ENCODE data around the gene ALOX5. TPM values are rescaled to one million over a fixed set of nuclear protein-coding genes. Genes with fewer than 3 reads are reported as not detected.
"Not testable (repeated sequence)": the region's sequence is repeated elsewhere in the genome, so short reads cannot be mapped to it uniquely, and the experiment has no call there.

Gene ALOX5
- not detected in 2 replicates for total RNA-seq (2014; rRNA removed; shearing (Covaris generic))
- not detected in 2 replicates for polyA plus RNA-seq (2014; cell fraction: nucleus; rRNA removed)

DNA sequence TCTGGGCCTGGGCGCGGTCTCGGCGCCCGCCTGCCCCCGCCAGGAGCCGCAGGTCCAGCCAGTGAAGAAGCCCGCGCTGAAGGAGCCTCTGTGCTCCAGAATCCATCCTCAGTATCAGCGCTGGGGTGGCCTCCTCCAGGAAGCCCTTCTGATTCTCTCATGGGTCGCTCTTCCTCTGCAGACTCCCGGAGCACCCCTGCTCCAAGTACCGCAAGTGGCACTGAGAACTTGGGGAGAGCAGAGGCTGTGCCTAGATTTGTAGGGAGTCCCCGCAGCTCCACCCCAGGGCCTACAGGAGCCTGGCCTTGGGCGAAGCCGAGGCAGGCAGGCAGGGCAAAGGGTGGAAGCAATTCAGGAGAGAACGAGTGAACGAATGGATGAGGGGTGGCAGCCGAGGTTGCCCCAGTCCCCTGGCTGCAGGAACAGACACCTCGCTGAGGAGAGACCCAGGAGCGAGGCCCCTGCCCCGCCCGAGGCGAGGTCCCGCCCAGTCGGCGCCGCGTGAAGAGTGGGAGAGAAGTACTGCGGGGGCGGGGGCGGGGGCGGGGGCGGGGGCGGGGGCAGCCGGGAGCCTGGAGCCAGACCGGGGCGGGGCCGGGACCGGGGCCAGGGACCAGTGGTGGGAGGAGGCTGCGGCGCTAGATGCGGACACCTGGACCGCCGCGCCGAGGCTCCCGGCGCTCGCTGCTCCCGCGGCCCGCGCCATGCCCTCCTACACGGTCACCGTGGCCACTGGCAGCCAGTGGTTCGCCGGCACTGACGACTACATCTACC is at the start of gene ALOX5:
Gene ALOX5, plus strand, starts transcription at position 641 of the 774 bp plus-strand sequence. Its CDS starts 64 bp downstream, at position 705.
- no peak for DNase-seq (ENCODE audit: extremely low read depth, low read depth)

DNA sequence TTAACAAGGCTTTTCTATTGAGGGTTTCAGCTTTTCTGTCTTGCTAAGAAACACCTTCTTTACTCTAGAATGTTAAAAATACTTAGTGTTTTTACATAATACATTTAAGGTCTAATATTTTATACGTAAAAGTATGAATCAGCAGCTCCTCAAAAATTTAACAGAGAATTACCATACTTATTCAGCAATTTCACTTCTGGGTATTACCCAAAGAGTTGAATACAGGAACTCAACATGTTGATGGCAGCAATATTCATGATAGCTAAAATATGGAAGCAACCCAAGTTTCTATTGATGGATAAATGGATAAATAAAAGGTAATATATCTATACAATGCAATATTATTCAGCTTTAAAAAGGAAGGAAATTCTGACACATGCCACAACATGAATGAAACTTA is 48.9 kb upstream of the ALOX5 start:
- DNase-seq (ENCODE audit: extremely low read depth, low read depth) = no peak

- not testable (repeated sequence) for DNase-seq (ENCODE audit: extremely low read depth, low read depth)
Observed at GRCh38 chr10:45326864-45327263, 47.2 kb upstream of the ALOX5 start.

GRCh38 chr10:45331824-45332223 is 42.2 kb upstream of the ALOX5 start:
- DNase-seq (ENCODE audit: extremely low read depth, low read depth) = not testable (repeated sequence)

DNA sequence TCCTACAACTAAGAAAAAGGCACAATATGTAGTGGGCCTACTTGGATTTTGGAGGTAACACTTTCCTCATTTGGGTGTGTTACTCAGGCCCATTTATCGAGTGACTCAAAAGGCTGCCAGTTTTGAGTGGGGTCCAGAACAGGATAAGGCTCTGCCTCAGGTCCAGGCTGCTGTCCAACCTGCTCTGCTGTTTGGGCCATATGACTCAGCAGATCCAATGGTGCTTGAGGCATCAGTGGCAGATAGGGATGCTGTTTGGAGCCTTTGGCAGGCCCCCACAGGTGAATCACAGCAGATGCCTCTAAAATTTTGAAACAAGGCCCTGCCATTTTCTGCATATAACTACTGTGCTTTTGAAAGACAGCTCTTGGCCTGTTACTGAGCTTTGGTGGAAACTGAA is 34.1 kb upstream of the ALOX5 start:
- no peak for DNase-seq (ENCODE audit: extremely low read depth, low read depth)

DNA sequence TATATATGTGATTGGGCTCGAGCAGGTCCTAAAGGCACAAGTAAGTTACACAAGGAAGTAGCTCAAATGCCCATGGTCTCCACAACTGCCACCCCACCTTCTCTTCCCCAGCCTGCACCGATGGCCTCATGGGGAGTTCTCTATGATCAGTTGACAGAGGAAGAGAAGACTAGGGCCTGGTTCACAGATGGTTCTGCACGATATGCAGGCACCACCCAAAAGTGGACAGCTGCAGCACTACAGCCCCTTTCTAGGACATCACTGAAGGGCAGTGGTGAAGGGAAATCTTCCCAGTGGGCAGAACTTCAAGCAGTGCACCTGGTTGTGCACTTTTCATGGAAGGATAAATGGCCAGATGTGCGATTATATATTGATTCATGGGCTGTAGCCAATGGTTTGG is 33.6 kb upstream of the ALOX5 start:
- not testable (repeated sequence) for DNase-seq (ENCODE audit: extremely low read depth, low read depth)

DNA sequence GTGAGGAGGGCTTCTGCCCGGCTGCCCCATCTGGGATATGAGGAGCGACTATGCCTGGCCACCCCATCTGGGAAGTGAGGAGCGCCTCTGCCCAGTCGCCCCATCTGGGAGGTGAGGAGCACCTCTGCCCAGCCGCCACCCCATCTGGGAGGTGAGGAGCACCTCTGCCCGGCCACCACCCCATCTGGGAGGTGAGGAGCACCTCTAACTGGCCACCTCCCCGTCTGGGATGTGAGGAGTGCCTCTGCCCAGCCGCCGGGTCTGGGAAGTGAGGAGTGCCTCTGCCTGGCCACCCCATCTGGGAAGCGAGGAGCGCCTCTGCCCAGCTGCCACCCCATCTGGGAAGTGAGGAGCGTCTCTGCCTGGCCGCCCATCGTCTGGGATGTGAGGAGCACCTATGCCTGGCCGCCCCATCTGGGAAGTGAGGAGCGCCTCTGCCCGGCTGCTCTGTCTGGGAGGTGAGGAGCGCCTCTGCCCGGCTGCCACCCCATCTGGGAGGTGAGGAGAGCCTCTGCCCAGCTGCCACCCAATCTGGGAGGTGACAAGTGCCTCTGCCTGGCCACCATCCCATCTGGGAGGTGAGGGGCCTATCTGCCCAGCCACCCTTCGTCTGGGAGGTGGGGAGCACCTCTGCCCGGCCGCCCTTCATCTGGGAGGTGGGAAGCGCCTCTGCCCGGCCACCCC is 27.2 kb upstream of the ALOX5 start:
- not testable (repeated sequence) for DNase-seq (ENCODE audit: extremely low read depth, low read depth)

DNA sequence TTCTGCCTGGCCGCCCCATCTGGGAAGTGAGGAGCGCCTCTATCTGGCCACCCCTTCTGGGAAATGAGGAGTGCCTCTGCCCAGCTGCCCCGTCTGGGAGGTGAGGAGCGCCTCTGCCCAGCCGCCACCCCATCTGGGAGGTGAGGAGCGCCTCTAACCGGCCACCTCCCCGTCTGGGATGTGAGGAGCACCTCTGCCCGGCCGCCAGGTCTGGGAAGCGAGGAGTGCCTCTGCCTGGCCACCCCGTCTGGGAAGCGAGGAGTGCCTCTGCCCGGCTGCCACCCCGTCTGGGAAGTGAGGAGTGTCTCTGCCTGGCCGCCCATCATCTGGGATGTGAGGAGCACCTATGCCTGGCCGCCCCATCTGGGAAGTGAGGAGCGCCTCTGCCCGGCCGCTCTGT is 26.6 kb upstream of the ALOX5 start:
- not testable (repeated sequence) for DNase-seq (ENCODE audit: extremely low read depth, low read depth)

- DNase-seq (ENCODE audit: extremely low read depth, low read depth) = not testable (repeated sequence)
Observed at GRCh38 chr10:45348196-45348765, 25.7 kb upstream of the ALOX5 start.

DNA sequence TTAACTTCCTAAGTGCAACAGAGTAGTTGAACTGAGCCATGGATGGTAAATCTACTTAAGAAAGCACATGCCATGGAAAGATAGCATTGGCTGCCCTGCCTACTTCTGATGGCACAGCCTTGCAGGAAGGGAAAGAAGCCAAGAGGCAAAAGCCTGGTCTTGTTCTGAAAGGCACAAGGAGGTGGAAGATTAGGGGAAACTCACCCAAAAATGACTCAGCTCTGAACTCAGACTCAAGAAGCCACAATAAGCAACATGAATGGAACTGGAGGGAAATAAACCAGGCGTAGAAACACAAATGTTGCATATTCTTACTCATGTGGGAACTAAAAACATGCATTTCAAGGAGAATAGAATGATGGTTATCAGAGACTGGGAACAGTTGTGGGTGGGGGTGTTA is 20.8 kb upstream of the ALOX5 start:
- no peak for DNase-seq (ENCODE audit: extremely low read depth, low read depth)

DNA sequence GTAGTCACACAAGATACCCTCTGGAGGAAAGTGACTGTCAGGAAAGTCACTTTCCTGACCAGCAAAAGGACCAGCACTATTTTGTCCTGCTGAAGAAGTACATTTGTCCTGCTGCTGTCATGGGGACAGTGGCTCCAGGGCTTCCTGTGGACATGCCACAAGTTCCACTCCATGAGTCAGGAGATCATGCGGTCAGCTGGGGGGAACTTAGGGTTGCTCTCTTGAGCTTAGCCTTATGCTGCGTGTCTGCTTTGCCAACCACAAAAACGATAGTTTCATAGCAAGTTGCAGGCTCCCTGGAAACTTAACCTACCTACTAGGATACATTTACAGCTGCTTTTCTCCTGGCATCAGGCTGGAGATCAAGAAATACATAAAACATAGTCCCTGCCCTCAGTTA is 19.8 kb upstream of the ALOX5 start:
- no peak for DNase-seq (ENCODE audit: extremely low read depth, low read depth)

- DNase-seq (ENCODE audit: extremely low read depth, low read depth) = no peak
Observed at GRCh38 chr10:45355494-45355893, 18.5 kb upstream of the ALOX5 start.

- not testable (repeated sequence) for DNase-seq (ENCODE audit: extremely low read depth, low read depth)
Observed at GRCh38 chr10:45358961-45359360, 15.1 kb upstream of the ALOX5 start.

DNA sequence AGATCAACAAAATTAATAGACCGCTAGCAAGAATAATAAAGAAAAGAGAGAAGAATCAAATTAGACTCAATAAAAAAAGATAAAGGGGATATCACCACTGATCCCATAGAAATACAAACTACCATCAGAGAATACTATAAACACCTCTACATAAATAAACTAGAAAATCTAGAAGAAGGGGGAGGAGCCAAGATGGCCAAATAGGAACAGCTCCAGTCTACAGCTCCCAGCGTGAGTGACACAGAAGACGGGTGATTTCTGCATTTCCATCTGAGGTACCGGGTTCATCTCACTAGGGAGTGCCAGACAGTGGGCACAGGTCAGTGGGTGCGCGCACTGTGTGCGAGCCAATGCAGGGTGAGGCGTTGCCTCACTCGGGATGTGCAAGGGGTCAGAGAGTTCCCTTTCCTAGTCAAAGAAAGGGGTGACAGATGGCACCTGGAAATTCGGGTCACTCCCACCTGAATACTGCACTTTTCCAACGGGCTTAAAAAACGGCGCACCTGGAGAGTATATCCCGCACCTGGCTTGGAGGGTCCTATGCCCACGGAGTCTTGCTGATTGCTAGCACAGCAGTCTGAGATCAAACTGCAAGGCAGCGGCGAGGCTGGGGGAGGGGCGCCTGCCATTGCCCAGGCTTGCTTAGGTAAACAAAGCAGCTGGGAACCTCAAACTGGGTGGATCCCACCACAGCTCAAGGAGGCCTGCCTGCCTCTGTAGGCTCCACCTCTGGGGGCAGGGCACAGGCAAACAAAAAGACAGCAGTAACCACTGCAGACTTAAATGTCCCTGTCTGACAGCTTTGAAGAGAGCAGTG is 11.8 kb upstream of the ALOX5 start:
- DNase-seq (ENCODE audit: extremely low read depth, low read depth) = not testable (repeated sequence)

- DNase-seq (ENCODE audit: extremely low read depth, low read depth) = not testable (repeated sequence)
Observed at GRCh38 chr10:45367643-45368042, 6.4 kb upstream of the ALOX5 start.

GRCh38 chr10:45368181-45368580 is 5.8 kb upstream of the ALOX5 start:
- no peak for DNase-seq (ENCODE audit: extremely low read depth, low read depth)

DNA sequence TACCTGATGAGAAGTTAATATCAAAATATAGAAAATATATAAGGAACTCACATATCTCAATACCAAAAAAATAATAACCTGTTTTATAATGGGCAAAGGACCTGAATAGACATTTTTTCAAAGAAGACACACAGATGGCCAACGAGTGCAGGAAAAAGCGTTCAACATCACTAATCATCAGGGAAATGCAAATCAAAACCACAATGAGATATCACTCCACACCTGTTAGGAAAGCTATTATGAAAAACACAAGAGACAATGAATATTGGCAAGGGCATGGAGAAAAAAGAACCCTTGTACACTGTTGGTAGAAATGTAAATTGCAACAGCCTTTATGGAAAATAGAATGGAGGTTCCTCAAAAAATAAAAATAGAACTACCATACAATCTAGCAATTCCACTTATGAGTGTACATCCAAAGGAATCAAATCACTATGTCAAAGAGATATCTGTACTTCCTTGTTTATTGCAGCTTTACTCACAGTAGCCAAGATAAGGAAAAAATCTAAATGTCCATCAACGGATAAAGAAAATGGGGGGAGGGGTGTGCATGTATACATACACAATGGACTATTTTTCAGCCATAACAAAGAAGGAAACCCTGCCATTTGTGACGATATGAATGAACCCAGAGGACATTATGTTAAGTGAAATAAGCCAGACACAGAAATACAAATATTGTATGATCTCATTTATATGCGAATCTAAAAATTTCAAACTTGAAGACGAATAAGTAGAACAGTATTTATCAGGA is 3.6 kb upstream of the ALOX5 start:
- no peak for DNase-seq (ENCODE audit: extremely low read depth, low read depth)

DNA sequence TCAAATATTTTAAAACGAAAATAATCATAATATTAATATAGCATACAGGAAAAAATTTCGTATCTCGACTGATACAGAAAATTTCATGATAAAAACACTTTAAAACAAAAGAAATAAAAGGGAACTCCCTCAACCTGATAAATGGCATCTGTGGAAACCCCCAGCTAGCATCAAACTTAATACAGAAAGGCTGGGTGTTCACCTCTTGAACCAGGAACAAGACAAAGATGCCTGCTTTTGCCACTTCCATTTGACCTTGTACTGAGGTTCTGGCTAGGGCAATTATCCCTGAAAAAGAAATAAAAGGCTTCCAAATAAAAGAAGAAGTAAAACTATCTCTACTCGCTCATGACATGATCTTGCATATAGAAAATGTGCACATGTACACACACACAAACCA is 2.5 kb upstream of the ALOX5 start:
- DNase-seq (ENCODE audit: extremely low read depth, low read depth) = no peak

- no peak for DNase-seq (ENCODE audit: extremely low read depth, low read depth)
Observed at GRCh38 chr10:45372251-45372951, 1.6 kb upstream of the ALOX5 start.
